Ovary (tissue), 9 donors: ENCODE results near the gene UBE2D3. TPM values are rescaled to one million over a fixed set of nuclear protein-coding genes. Genes with fewer than 3 reads are reported as not detected.

Experiments used
- DNase-seq, 5 donors: peaks; one replicate each; pipeline ENCODE4 v3.0.0-alpha.2; 2019 to 2020
- H3K27ac ChIP-seq, 2 donors: fragments of 200-600 bp; one replicate each; pipeline versions ENCODE4 v1.5.1 to v1.8.0; 2019 to 2022
- H3K27me3 ChIP-seq: fragments of 200-600 bp; one replicate; pipeline ENCODE4 v1.8.0; 2022
- H3K36me3 ChIP-seq: fragments of 200-600 bp; sonication (generic); one replicate; pipeline ENCODE4 v1.5.1; 2019
- H3K4me1 ChIP-seq: one replicate; pipeline ENCODE4 v1.8.1; 2013; ENCODE audit warnings: mild to moderate bottlenecking, moderate library complexity; ENCODE audit not compliant: insufficient read depth
- H3K4me3 ChIP-seq: fragments of 200-600 bp; sonication (generic); one replicate; pipeline ENCODE4 v1.5.1; 2017
- H3K9me3 ChIP-seq, 2 donors: fragments of 200-600 bp in 1 of 2; sonication (generic) in 1 of 2; one replicate each; pipeline versions ENCODE4 v1.5.1 to v1.8.1; 2013 to 2019; ENCODE audit warnings: mild to moderate bottlenecking in 1 of 2, moderate library complexity in 1 of 2
- EP300 ChIP-seq: sonication (generic); formaldehyde crosslinking; IDR thresholded peaks from one replicate; pipeline ENCODE4 v1.6.1; 2017; ENCODE audit warnings: antibody characterized with exemption
- POLR2A ChIP-seq: fragments of 450-650 bp; IDR thresholded peaks from one replicate; pipeline ENCODE4 v1.6.1; 2017; ENCODE audit warnings: antibody characterized with exemption, mild to moderate bottlenecking, moderate library complexity
- WGBS, 3 donors: extraction: QIAGEN DNeasy Blood & Tissue Kit in 1 of 3; methylation state at CpG; one replicate each; pipeline versions ENCODE4 v1.1.5 to v1.1.7; 2013 to 2017; 5-methylcytosine and 5-hydroxymethylcytosine counted together
- intact Hi-C, 4 donors: fragments of 100-400 bp; cut with DNase I; formaldehyde crosslinking; loops; one replicate each; pipeline versions ENCODE4 v1.11.0 to v1.15.1; 2022 to 2023
- polyA plus RNA-seq, 2 donors: library from polyadenylated mRNA; stranded (reverse); fragments of 200-250 nt in 1 of 2; fragments of 350-450 nt in 1 of 2; fragmentation: Illumina TruSeq in 1 of 2; extraction: RNeasy Lipid Tissue Mini Kit (QIAGEN cat#74804) in 1 of 2; gene quantifications; one replicate each; pipeline ENCODE4 v1.2.3, GENCODE V29; 2013 to 2014
- total RNA-seq, 7 donors: library from RNA; depleted of rRNA in 2 of 7; stranded (reverse); fragments of >200 nt in 2 of 7; fragmentation: NEBNext Ultra II Directional in 3 of 7; extraction: Animal tissue kit (Norgen Biotek cat#: 25700) in 3 of 7; gene quantifications; one replicate each; pipeline versions ENCODE4 v1.1.0 to v1.2.4, GENCODE V29; 2016 to 2023
- TF ChIP-seq, protein P1 (sequence below), 3 donors: fragments of 450-650 bp in 2 of 3; fragments of 200-600 bp in 1 of 3; IDR thresholded peaks; one replicate each; pipeline versions ENCODE4 v1.5.1 to v1.8.0; 2016 to 2022; ENCODE audit warnings: antibody characterized with exemption in 3 of 3, mild to moderate bottlenecking in 1 of 3
- donor health status: DM: no; HTN: no; CAD: no; lungs with moderate emphysema.
- donor health status: DM: no; HTN: no; CAD: no.
- donor health status: Bipolar disorder and iron deficiency.
- donor health status: DM: yes; HTN: yes; CAD: no.
- donor health status: DM: no; HTN: no; CAD: no.
- donor health status: DM: yes; HTN: yes; CAD: no.

The UBE2D3 gene
- total and polyA plus RNA-seq, 9 donors, result 163 to 347 (median 258) TPM

DNA sequence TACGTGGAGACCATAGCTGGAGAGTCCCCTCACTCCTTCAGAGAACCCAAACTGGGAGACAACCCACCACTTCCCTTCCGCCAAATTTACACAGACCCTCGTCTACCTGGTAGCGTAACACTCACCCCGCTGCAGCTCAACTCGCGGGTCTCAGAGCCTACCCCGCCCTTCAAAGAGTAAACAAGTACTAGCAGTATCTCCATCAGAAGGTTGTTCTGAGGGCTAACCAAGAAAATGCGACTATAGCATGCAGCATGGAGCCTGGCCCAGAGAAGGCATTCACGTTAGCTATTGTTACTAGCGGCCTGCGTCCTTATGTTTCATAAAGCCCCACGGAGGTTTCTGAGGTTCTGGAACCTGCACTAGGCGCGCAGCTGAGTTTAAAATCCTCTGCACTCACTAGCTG is 66.1 kb downstream of the UBE2D3 start:
- WGBS, 3 donors, result 0 to 1% (median 0%) methylated on average over 15 of the region's 15 CpGs
- TF ChIP-seq EP300, result no peak
- no peak for TF ChIP-seq POLR2A
- TF ChIP-seq, protein P1, sequence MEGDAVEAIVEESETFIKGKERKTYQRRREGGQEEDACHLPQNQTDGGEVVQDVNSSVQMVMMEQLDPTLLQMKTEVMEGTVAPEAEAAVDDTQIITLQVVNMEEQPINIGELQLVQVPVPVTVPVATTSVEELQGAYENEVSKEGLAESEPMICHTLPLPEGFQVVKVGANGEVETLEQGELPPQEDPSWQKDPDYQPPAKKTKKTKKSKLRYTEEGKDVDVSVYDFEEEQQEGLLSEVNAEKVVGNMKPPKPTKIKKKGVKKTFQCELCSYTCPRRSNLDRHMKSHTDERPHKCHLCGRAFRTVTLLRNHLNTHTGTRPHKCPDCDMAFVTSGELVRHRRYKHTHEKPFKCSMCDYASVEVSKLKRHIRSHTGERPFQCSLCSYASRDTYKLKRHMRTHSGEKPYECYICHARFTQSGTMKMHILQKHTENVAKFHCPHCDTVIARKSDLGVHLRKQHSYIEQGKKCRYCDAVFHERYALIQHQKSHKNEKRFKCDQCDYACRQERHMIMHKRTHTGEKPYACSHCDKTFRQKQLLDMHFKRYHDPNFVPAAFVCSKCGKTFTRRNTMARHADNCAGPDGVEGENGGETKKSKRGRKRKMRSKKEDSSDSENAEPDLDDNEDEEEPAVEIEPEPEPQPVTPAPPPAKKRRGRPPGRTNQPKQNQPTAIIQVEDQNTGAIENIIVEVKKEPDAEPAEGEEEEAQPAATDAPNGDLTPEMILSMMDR (IDR thresholded peaks at IDR 0.05), result no peak
- peak in 3 of 5 donors; percentile 10 to 34 (median 33) for DNase-seq
- Histone ChIP-seq H3K4me1 (no peaks in the 10 kb centered on the region), H3K9me3 (no peaks in the 10 kb centered on the region), H3K4me3 (peak overlapping the region; percentile 98), H3K27me3 (no peaks in the 10 kb centered on the region), H3K36me3 (no peaks in the 10 kb centered on the region), H3K27ac (peak overlapping the region; percentile 9 to 50)
- intact Hi-C loops, result loop anchor here in 1 of 4 donors (10.0 kb wide), 1 partner anchor 54 kb away; no protein-coding TSS in a partner anchor

- Histone ChIP-seq H3K4me1 (no peaks in the 10 kb centered on the region), H3K9me3 (no peaks in the 10 kb centered on the region), H3K4me3 (peak within 1 kb of the TSS; percentile 98), H3K36me3 (no peaks in the 10 kb centered on the region), H3K27ac (peak within 1 kb of the TSS; percentile 9 to 50), H3K27me3 (no peaks in the 10 kb centered on the region)
- intact Hi-C loops, result loop anchor here in 1 of 4 donors (10.0 kb wide), 1 partner anchor 54 kb away; no protein-coding TSS in a partner anchor
- peak; percentile 70 to 79 (median 74) for DNase-seq
- TF ChIP-seq EP300, result no peak
- no peak for TF ChIP-seq POLR2A
- TF ChIP-seq, protein P1 (IDR thresholded peaks at IDR 0.05), result no peak
- WGBS, 3 donors, result 0% methylated on average over 38 to 60 of the region's 60 CpGs
These were observed 66.6 kb downstream of the UBE2D3 start, which contains the start of gene MANBA for GRCh38 chr4:102760645-102761295. Gene MANBA, minus strand, starts transcription at chr4:102760968. Its CDS starts 74 bp downstream, at chr4:102760894.

GRCh38 chr4:102759831-102760644 is 67.3 kb downstream of the UBE2D3 start:
- WGBS, 3 donors, result 3 to 5% (median 5%) methylated on average over 25 of the region's 25 CpGs
- DNase-seq, result peak in 4 of 5 donors; percentile 25 to 47 (median 28)
- Histone ChIP-seq H3K4me3 (peak overlapping the region; percentile 98), H3K27me3 (no peaks in the 10 kb centered on the region), H3K27ac (peak overlapping the region; percentile 9 to 50), H3K9me3 (no peaks in the 10 kb centered on the region), H3K36me3 (no peaks in the 10 kb centered on the region), H3K4me1 (no peaks in the 10 kb centered on the region)
- intact Hi-C loops, result loop anchor here in 1 of 4 donors (10.0 kb wide), 1 partner anchor 55 kb away; no protein-coding TSS in a partner anchor
- TF ChIP-seq EP300 (no peak), POLR2A (no peak)
- TF ChIP-seq, protein P1 (IDR thresholded peaks at IDR 0.05), result no peak

DNA sequence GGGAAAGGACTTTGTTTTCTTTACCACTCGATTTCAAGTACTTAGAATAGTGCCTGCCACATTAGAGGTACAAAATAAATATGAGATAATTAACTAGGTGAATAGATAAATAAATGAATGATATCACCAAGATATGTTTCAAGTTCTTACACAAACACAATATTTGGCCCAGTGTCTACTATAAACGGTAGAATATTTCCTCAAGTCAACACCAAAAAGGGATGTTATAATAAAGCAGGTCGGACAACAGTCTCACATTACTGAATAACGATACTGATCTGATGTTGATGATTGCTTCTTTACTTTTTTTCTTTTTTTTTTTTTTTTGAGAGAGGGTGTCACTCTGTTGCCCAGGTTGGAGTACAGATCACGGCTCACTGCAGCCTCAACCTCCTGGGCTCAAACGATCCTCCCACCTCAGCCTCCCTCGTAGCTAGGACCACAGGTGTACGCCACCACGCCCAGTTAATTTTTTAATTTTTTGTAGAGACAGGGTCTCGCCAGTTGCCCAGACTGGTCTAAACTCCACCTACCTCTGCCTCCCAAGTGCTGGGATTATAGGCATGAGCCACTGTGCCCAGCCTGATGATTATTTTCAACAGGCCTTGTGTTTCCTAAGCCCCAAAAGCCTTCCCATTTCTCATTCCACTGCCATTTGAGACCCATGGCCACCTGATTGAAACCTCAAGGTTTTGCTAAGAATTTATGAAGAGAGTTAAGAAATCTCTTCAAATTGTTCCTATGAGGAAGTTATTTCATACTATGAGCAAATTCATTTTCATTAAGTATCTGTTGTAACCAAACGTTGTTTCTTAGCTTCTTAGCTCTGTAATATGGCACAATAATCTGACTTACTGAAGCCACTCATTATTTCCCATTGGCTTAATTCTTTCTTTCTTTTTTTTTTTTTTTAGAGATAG is 68.8 kb downstream of the UBE2D3 start:
- no peak for DNase-seq
- Histone ChIP-seq H3K27me3 (no peaks in the 10 kb centered on the region), H3K27ac (no peak overlapping the region), H3K4me3 (no peak overlapping the region), H3K4me1 (no peaks in the 10 kb centered on the region), H3K36me3 (no peaks in the 10 kb centered on the region), H3K9me3 (no peaks in the 10 kb centered on the region)
- TF ChIP-seq, protein P1 (IDR thresholded peaks at IDR 0.05), result no peak
- TF ChIP-seq POLR2A (no peak), EP300 (no peak)
- intact Hi-C loops, result no loop called here
- 86 to 87% (median 87%) methylated on average over 11 of the region's 11 CpGs for WGBS, 3 donors
